Measurements from ENCODE around the gene TBL3. TPM values are rescaled to one million over a fixed set of nuclear protein-coding genes. Genes with fewer than 3 reads are reported as not detected.

Gene TBL3
- total and polyA plus RNA-seq, 9 donors: 2.1 to 48.0 (median 31.0) TPM

GRCh38 chr16:1932050-1933028 is 39.5 kb upstream of the TBL3 start:
- 64 to 67% (median 65%) methylated on average over 16 to 19 of the region's 19 CpGs for WGBS, 3 donors
- H3K9me3 ChIP-seq: no peaks in the 10 kb centered on the region
- TF ChIP-seq POLR2A (IDR thresholded peaks at IDR 0.05): no peak
- TF ChIP-seq EP300 (IDR thresholded peaks at IDR 0.05): no peak
- no peak for TF ChIP-seq CTCF (IDR thresholded peaks at IDR 0.05)
- H3K36me3 ChIP-seq: no peaks in the 10 kb centered on the region
- intact Hi-C loops (cut with DNase I): no loop called here
- no peaks in the 10 kb centered on the region for H3K4me1 ChIP-seq (ENCODE audit: insufficient read depth)
- H3K27ac ChIP-seq: no peak overlapping the region
- no peaks in the 10 kb centered on the region for H3K27me3 ChIP-seq
- DNase-seq: no peak
- no peak overlapping the region for H3K4me3 ChIP-seq

- TF ChIP-seq EP300 (IDR thresholded peaks at IDR 0.05) (no peak), CTCF (IDR thresholded peaks at IDR 0.05) (no peak), POLR2A (IDR thresholded peaks at IDR 0.05) (no peak)
- intact Hi-C loops (cut with DNase I): no loop called here
- no peaks in the 10 kb centered on the region for H3K9me3 ChIP-seq
- H3K27me3 ChIP-seq: no peaks in the 10 kb centered on the region
- no peaks in the 10 kb centered on the region for H3K4me1 ChIP-seq (ENCODE audit: insufficient read depth)
- no peak overlapping the region for H3K27ac ChIP-seq
- no peaks in the 10 kb centered on the region for H3K36me3 ChIP-seq
- no peak overlapping the region for H3K4me3 ChIP-seq
- 55 to 62% (median 60%) methylated on average over 18 to 23 of the region's 23 CpGs for WGBS, 3 donors
- no peak for DNase-seq
Measured at GRCh38 chr16:1933097-1933661, 38.7 kb upstream of the TBL3 start.

GRCh38 chr16:1936945-1937479 is 34.8 kb upstream of the TBL3 start:
- DNase-seq: no peak
- Histone ChIP-seq H3K4me1 (ENCODE audit: insufficient read depth) (no peaks in the 10 kb centered on the region), H3K27ac (no peak overlapping the region), H3K27me3 (no peaks in the 10 kb centered on the region), H3K9me3 (no peaks in the 10 kb centered on the region), H3K36me3 (no peaks in the 10 kb centered on the region), H3K4me3 (no peak overlapping the region)
- TF ChIP-seq EP300 (IDR thresholded peaks at IDR 0.05) (no peak), CTCF (IDR thresholded peaks at IDR 0.05) (no peak), POLR2A (IDR thresholded peaks at IDR 0.05) (no peak)
- intact Hi-C loops (cut with DNase I): no loop called here
- 87 to 92% (median 89%) methylated on average over 11 of the region's 11 CpGs for WGBS, 3 donors

- intact Hi-C loops (cut with DNase I): no loop called here
- Histone ChIP-seq H3K27ac (no peak overlapping the region), H3K9me3 (no peaks in the 10 kb centered on the region), H3K36me3 (no peaks in the 10 kb centered on the region), H3K27me3 (no peaks in the 10 kb centered on the region), H3K4me3 (no peak overlapping the region), H3K4me1 (ENCODE audit: insufficient read depth) (peaks cover 4% of the 10 kb centered on the region)
- DNase-seq: no peak
- TF ChIP-seq EP300 (IDR thresholded peaks at IDR 0.05): no peak
- 88 to 96% (median 94%) methylated on average over 10 of the region's 10 CpGs for WGBS, 3 donors
Measured at GRCh38 chr16:1938316-1938715, 33.5 kb upstream of the TBL3 start.

Data from ovary (tissue), 9 donors.